OCI-LY3 (cell line): ENCODE data around the gene SAP130.

ENCODE experiments used
- EZH2phosphoT487 ChIP-seq: fragments of 200-600 bp; shearing (Covaris generic); IDR thresholded peaks from 2 replicates; pipeline ENCODE4 v1.6.1; 2018; ENCODE audit warnings: antibody characterized with exemption, mixed run types, low read depth
- TF ChIP-seq, protein P1 (sequence below): fragments of 200-600, 300-600 bp; sonication (generic); IDR thresholded peaks from 2 replicates; pipeline ENCODE4 v1.5.1; 2014; ENCODE audit warnings: antibody characterized with exemption, low read length, low read depth

DNA sequence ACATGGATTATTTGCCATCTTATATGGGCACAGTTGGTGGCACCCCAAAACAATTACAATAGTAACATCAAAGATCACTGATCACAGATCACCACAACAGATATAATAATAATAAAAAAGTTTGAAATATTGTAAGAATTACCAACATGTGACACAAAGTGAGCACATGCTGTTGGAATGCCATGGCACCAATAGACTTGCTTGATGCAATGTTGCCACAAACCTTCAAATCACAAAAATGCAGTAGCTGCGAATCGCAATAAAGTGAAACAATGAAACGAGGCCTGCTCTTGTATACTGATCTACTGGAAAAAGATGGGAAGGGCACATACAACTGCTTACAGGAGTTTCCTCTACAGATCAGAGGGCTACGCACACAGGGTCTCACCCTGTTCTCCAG, 109.9 kb downstream of the SAP130 start:
- TF ChIP-seq, protein P1, sequence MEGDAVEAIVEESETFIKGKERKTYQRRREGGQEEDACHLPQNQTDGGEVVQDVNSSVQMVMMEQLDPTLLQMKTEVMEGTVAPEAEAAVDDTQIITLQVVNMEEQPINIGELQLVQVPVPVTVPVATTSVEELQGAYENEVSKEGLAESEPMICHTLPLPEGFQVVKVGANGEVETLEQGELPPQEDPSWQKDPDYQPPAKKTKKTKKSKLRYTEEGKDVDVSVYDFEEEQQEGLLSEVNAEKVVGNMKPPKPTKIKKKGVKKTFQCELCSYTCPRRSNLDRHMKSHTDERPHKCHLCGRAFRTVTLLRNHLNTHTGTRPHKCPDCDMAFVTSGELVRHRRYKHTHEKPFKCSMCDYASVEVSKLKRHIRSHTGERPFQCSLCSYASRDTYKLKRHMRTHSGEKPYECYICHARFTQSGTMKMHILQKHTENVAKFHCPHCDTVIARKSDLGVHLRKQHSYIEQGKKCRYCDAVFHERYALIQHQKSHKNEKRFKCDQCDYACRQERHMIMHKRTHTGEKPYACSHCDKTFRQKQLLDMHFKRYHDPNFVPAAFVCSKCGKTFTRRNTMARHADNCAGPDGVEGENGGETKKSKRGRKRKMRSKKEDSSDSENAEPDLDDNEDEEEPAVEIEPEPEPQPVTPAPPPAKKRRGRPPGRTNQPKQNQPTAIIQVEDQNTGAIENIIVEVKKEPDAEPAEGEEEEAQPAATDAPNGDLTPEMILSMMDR: no peak
- TF ChIP-seq EZH2phosphoT487: no peak
